NOMO-1 (cell line): Measurements from ENCODE around the gene RIOK3.
"Not testable (repeated sequence)": the region's sequence is repeated elsewhere in the genome, so short reads cannot be mapped to it uniquely, and the experiment has no call there.

Source experiments
- DNase-seq, 2 experiments: peaks; one replicate each; lab custom pipeline; 2025; ENCODE audit not compliant: unreplicated experiment in 2 of 2; lab: John Stamatoyannopoulos, UW

The RIOK3 gene

DNA sequence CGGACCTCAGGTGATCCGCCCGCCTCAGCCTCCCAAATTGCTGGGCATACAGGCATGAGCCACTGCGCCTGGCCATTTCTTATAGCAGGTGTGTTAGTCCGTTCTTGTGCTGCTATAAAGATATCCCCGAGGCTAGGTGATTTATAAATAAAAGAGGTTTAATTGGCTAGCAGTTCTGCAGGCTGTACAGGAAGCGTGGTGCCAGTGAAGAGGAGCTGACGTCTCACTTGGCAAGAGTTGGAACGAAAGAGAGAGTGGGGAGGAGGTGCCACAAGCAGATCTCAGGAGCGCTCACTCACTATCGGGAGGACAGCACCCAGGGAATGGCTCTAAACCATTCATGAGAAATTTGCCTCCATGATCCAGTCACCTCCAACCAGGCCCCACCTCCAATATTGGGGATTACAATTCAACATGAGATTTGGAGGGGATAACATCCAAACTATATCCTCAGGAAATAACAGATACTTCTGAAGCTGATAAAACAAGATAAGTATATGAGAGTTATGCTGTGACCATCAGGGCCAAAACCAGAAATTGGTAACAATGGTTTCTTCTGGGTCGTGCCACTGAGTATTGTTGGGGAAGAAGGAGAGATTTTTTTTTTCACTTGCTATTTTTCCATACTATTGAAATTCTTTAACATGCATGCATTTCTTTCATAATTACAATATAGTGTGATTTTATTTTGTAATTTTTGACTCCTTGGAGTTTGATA, 42.8 kb downstream of the RIOK3 start:
- DNase-seq = no peak

DNA sequence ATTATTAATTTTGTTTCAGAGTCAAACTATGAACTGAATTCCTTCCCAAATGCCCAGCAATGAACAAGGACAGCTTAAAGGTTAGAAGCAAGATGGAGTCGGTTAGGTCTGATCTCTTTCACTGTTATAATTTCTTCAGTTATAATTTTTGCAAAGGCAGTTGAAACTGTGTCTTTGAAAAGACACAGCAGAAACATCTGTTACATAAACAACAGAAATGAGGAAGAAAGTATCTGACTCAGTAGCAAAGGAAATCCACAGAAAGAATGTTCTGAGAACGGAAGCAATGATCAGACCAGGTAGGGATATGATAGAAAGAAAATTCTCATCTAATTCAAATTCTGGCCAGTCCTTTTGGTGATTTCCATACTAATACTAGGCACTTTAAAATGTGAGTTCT, 45.0 kb downstream of the RIOK3 start:
- peak in 1 of 2 experiments; percentile 65 for DNase-seq

DNA sequence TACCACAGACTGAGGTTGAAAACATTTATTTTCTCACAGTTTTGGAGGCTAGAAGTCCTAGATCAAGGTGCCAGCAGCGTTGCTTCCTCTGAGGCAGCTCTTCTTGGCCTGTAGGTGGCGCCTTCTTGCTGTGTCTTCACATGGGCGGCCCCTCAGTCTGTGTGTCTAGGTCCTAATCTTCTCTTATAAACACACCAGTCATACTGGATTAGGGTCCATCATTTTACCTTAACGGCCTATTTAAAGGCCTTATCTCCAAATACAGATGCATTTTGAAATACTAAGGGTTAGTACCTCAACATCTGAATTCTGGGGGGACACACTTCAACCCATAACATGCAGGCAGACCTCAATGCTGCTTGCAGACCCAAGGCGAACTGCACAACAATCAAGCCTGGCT, 45.8 kb downstream of the RIOK3 start:
- DNase-seq = peak; percentile 59 to 83

DNA sequence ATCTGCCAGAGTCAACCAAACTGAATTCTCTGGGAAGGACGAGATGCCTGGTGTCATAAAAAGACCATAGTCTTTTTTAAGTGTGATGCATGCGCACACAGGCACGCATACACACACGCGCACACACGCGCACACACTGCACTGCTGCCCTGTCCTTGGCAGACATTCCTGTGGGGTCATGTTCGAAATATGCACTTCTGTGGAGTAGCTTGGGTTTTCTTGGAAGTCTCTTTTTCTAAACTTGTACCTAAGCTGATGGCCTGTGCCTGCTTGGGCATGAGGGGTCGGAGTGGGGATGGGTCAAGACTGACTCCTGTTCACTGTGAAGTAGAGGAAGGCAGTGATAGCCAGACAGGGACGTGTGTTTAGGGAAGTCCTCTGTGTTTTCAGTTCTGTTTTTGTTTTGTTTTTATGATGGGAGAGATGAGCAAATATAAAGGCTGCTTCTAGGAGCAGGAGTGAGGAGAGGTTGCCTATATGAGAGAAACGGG, 46.2 kb downstream of the RIOK3 start:
- peak in 1 of 2 experiments; percentile 29 for DNase-seq

DNA sequence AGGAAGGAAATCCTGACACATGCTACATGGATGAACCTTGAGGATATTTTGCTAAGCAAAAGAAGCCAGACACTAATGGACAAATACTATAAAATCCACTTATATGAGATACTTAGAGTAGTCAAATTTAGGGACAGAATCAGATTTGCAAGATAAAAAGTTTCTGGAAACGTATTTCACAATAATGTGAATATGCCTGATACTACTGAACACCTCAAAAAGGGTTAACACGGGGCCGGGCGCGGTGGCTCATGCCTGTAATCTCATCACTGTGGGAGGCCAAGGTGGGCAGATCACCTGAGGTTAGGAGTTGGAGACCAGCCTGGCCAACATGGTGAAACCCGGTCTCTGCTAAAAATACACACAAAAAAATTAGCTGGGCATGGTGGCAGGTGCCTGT, 48.5 kb downstream of the RIOK3 start:
- no peak for DNase-seq

DNA sequence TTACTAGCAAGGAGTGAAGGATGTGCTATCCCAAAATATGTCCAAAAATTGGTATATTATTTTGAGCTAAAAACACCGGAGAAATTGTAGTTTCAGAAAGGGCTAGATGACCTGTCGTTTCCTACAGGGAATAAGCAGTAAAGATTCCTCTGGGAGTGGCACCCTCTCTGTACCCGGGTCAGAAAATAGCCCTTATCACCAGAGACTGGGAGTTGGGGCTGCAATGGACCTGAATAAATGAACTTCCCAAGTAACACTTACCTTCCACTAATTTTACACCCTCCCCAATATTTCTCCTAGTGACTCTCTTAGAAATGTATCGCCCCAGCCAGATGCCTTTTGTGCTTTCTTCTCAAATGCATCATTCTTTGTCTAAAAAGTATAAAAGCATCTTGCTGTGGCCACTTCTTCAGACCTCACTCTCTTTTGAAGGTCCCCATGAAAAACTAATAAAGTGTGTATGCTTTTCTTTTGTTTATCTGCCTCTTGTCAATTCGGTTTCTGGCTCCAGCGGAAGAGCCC, 49.5 kb downstream of the RIOK3 start:
- peak in 1 of 2 experiments; percentile 59 for DNase-seq

DNA sequence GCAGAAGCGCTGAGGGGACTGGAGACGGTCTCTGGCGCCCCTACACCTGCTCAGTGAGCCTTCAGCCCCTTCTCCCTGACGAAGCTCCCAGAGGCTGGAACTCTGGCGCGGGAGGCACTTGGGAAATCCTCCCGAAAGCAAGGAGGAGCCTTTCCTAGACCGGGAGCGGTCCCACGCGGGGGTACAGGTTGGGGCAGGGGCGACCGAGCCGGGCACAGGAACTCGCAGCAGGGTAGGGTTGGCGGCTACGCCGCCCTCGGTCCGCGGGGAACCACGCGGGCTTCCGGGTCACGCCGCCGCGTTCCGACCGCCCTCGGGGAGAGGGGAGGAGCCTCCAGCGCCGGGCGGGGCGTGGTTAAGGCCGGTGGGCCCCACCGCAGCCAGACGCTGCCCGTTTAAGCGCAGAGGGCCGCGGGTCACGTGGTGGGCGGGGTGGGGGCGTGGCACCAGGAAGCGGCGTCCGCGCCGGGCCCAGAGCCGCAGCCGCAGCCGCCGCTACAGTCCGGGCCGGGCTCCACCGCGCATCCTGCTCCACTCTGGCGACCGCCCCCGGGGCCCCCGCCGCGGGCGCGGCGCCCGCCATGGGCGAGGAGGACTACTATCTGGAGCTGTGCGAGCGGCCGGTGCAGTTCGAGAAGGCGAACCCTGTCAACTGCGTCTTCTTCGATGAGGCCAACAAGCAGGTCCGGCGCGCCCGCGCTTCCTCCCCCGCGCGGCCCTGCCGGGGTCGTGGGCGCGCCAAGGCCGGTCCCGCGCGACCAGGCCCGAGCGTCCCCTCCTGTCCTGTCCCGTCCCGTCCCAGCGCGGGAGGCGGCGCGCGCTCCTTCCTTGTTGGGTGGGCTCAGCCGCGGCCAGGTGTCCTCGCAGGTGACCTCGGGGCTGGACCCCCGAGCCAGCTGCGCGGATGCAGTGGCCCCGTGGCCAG, 50.2 kb downstream of the RIOK3 start, which contains the start of gene RMC1:
Gene RMC1 (plus strand): TSS at position 474 of the 925 bp plus-strand sequence. CDS start 108 bp downstream, at position 582.
- peak; percentile 74 to 92 for DNase-seq

DNA sequence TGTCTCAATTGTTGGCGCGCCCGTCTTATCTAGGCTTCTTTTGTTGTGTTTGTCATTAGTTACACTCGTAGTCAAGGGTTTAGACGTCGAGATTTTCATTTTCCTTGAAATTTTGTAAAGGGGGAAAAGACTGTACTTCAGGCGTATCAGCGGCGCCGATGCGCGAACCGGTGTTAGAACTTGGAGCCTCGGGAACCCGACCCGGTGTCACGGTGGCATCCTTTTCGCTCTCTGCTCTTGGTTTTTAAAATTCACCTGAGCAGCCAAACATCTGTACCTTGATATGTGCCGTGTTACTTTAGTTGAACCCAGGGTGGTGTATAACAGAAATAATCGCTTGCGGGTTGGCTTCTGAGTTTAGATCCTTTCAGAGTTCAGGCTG, 50.9 kb downstream of the RIOK3 start:
- DNase-seq = peak in 1 of 2 experiments; percentile 24

DNA sequence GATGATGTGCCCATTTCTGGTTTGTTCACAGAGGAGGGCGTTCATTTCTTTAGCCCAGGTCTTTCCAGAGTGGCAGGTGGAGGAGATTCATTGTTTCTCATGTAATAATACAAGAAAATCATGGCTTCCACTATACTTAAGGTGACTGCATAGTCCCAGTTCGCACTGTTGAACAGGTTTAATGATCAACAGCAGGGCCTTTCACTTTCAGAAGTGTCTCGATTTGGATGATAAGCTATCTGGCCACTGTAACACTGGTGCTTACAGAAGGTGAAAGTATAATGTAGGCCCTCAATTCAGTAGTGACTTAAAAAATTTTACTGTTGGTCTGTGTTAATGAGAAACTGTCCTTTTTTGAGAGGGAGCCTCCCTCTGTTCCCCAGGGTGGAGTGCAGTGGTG, 51.6 kb downstream of the RIOK3 start:
- no peak for DNase-seq

DNA sequence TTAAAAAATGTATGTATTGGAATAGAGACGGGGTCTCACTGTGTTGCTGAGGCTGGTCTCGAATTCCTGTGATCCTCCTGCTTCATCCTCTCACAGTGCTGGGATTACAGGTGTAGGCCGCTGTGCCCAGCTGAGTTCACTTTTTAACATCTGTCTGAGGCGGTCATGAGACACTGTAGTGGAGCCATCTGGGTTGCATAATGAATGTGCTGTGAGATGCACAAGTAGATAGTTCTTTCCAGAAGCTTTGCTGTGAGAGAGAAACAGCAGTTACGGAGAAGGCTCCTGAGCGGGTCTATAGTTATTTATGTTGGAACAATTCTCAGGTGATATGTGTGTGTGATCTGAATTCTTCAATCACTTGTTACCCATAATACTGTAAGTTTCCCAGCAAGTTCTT, 53.3 kb downstream of the RIOK3 start:
- DNase-seq = no peak

DNA sequence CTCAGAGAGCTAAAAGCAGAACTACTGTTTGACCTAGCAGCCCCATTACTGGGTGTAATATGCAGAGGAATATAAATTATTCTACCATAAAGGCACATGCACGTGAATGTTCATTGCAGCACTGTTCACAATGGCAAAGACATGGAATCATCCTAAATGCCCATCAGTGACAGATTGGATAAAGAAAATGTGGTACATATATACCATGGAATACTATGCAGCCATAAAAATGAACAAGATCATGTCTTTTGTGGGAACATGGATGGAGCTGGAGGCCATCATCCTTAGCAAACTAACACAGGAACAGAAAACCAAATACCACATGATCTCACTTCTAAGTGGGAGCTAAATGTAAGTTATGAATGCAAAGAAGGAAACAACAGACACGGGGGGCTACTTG, 57.8 kb downstream of the RIOK3 start:
- not testable (repeated sequence) for DNase-seq

DNA sequence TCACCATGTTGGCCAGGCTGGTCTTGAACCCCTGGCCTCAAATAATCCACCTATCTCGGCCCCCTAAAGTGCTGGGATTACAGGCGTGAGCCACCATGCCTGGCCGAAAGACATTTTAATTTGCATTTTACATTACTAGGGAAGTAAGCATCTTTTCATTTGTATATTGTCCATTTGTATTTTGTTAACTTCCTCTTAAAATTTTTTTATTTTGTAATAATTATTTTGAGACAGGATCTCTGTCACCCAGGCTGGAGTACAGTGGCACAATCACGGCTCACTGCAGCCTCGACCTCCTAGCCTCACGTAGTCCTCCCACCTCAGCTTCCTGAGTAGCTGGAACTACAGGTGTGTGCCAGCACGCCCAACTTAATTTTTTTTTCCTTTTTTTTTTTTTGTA, 59.1 kb downstream of the RIOK3 start:
- DNase-seq = not testable (repeated sequence)

DNA sequence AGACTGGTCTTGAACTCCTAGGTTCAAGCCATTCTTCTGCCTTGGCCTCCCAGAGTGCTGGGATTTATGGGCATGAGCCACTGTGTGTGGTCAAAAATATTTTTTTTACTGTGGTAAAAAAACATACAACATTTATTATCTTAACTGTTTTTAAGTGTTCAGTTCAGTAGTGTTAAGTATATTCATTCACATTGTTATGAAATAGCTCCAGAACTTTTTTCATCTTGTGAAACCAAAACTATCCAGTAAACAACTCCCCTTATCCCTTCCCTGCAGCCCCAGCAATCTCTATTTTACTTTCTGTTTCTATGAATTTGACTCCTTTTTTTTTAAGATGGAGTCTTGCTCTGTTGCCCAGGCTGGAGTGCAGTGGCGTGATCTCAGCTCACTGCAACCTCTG, 59.6 kb downstream of the RIOK3 start:
- no peak for DNase-seq

DNA sequence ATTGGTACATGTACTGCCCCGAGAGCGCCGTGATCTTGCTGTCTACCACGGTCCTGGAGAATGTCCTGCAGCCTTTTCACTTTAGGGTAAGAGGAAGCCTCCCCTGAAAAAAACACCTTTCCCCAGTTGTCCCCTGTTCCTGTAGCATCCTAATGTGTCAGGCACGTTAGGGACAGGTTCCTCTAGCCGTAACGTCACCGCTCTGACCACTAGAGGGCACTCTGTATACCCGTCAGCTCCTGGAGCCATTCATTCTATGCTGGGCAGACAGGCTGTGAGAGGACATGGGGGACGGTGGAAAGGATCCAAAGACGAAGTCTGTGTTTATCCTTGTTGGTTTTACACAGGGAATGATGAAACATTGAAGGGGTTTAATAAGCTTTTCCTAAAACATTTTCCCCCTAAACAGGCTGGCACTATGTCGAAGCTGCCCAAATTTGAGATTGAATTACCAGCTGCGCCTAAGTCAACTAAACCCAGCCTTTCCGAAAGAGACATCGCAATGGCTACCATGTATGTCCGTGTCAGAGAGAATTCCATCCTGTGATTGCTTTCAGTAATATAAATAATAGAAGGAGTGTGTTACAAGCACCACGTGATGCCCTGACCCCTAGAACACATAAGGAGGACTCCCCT, 62.9 kb downstream of the RIOK3 start:
- peak; percentile 52 to 71 for DNase-seq

DNA sequence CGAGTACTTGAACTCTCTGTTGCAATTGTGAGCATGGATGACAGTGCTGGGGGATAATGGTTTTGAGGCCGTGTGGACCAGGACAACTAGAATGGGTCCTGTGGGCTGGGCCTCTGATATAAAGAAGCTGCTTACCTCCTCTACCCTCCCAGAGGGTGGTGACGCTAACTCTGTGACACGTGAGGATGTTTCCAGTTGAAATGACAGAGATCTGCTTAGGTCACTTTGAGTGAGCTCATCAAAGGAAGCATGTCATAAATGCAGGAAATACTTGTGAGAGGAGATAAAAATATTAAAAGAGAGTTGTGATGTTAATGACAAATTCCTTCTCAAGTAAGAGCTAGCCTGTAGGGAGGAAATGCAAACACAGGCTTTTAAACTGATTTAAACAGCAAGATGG, 66.6 kb downstream of the RIOK3 start:
- DNase-seq = no peak

DNA sequence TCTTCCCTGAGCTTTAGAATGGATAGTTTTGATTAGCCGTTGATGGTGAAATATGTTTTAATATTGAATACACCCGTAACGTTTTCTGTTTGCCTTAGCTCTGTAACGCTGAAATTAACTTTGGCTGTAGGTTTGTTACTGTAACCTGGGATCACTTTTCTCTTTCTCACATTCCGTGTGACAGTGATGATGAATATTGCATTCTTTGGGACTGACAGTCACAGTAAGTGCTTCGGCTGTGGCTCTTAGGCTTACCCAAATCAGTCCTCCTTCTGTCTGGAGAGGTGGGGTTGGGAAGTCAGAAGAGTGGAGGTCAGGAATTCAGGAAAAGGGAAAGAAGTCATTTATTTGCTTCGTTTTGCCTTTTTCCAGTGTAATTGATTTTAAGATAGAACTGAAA, 68.2 kb downstream of the RIOK3 start:
- DNase-seq = no peak

DNA sequence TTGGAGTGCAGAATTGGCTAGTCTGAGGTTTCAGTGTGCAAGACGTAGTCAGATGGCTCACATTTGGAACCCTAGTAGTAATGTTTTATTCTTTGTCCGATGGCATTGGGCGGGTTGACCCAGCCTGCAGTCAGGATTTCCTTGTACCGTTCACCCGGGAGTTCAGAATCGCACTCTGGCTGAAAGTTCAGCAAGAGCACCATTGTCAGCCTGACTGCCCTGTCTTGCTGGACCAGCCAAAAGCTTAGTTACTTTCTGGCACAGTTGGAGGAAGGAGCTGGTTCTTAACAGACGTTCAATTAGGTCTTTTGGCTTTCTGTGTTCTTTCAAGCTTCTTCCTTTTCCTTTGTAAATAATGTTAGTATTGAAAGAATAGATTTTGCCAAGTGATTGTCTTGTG, 68.8 kb downstream of the RIOK3 start:
- DNase-seq = no peak

DNA sequence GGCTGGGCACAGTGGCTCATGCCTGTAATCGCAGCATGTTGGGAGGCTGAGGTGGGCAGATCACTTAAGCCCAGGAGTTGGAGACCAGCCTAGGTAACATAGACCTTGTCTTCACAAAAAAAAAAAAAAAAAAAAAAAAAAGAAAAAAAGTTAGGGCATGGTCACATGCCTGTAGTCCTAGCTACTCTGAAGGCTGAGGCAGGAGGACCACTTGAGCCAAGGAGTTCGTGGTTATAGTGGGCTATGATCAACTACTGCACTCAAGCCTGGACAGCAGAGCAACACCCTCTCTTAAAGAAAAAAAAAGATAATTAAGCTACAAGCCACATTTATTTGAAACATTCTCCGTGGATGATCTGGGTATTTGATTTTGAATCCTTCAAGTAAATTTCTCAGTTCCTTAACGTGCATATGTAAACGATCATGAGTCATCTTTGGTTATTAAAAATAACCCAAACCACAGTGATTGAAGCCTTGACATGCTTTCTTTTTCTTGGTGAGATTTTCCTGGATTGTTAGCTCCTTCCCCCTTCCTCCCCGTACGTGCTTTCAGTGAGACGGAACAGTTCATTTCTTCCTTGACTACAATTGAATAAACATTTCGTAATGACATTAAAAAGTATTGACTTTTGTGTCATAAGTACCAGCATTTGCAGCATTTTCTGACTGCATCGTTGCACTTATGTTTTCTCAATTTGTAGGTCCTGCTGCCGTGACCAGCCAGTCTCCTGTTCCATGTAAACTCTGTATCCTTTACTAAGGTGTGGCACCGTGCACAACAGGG, 70.5 kb downstream of the RIOK3 start:
- peak in 1 of 2 experiments; percentile 81 for DNase-seq

DNA sequence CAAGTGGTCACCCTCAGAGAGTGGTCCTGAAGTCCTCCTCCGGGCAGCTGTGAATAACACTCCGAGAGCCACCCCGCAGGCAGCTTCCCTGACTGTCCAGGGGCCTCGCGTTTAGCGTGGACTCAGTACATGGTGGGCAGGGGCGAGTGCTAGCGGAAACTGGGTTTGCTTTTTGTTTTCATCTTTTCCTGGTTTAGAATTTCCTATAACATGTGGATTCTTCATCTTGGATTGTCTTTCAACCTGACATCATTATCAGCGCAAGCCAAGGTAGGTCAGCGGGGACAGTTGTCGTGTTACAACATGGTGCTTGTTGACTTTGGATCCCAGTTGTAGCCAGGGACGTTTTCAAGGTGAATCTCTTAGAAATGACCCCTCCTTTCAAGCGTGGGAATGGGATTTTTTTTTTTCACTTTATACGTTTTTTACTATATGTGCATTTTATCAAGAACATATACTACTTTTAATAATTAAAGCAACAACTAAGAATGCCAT, 71.2 kb downstream of the RIOK3 start:
- DNase-seq = no peak

DNA sequence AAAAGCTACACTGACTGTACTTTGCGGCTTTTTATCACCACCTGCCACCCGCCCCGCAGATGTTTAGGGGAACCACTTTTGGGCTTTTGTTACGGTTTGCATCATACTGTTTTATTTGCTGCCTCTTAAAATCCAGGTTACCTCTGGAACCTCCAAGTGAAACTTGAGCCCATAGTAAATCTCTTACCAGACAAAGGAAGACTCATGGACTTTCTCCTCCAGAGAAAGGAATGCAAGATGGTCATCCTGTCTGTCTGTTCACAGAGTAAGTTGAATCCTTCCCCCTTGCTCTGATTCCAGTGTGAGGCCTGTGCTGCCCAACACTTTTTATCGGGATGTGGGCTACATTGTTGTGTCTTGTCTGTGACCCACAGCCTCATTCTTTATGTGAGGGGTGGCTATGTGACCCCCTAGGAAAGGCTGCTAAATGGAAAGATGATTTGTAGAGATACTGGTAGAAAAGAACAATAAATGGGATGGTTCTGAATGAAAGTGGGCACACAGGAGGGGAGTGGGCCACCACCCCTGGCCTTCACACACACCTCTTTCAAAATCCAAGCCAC, 73.5 kb downstream of the RIOK3 start:
- DNase-seq = no peak
